ENCODE measurements around the gene MCRS1.

Gene MCRS1

GRCh38 chr12:49580572-49581535 lies 12.9 kb upstream of the MCRS1 start:
- peak; percentile 34 to 46 for DNase-seq

GRCh38 chr12:49578471-49579112 lies 10.7 kb upstream of the MCRS1 start:
- DNase-seq, result no peak

DNA sequence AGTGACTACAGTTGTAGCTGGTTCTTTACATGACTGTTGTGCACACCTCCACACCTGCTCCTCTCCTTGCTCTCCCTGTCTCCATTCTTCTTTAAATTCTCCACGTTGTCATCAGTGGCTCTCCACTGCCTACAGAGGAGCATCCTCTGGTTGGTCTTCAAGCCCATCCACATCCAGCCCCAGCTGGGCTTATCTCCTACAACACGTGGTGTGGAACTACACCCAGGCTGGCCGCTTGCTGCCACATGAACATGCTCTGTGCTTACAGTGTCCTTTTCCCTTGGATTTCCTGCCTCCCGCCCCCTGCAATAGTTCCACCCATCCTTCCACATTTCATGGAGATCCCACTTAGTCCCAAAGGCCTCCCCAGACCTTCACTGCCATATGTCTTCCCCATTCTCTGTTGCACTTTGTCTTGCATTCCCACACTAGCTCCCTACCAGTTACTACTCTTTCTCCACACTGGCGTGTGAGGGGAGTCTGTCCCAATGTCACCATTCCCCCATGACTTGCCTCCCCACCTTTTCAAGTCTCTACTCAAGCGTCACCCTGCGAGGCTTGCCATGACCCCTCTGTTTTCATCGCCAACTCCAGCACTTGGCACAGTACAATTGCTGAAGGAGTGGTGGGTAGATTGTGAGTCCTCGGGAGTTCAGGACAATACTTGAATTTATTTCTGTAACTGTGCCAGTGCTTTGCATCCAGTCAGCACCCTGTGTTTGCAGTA lies 9.8 kb upstream of the MCRS1 start:
- no peak for DNase-seq

GRCh38 chr12:49568442-49569162 lies 660 bp upstream of the MCRS1 start:
- DNase-seq, result no peak

DNA sequence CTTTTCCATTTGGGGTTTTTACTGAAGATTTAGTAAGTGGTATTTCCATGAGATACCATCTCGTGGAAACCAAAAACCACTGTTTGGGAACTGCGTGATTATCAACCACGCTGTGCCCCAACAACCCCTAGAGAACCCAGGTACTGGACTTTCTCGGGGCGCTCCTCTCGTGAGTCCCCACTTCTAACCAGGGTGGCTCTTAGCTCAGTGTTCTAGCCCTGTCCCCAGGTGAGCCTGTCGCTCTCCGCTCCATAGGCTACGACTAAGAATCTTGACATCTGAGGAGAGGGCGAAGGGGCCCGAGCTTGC lies 686 bp downstream of the MCRS1 start:
- DNase-seq, result no peak

GRCh38 chr12:49566361-49566760 lies 1.6 kb downstream of the MCRS1 start:
- no peak for DNase-seq

GRCh38 chr12:49565406-49566265 lies 2.3 kb downstream of the MCRS1 start:
- DNase-seq, result no peak

- no peak for DNase-seq
Measured at GRCh38 chr12:49564686-49565405, 3.1 kb downstream of the MCRS1 start.

DNA sequence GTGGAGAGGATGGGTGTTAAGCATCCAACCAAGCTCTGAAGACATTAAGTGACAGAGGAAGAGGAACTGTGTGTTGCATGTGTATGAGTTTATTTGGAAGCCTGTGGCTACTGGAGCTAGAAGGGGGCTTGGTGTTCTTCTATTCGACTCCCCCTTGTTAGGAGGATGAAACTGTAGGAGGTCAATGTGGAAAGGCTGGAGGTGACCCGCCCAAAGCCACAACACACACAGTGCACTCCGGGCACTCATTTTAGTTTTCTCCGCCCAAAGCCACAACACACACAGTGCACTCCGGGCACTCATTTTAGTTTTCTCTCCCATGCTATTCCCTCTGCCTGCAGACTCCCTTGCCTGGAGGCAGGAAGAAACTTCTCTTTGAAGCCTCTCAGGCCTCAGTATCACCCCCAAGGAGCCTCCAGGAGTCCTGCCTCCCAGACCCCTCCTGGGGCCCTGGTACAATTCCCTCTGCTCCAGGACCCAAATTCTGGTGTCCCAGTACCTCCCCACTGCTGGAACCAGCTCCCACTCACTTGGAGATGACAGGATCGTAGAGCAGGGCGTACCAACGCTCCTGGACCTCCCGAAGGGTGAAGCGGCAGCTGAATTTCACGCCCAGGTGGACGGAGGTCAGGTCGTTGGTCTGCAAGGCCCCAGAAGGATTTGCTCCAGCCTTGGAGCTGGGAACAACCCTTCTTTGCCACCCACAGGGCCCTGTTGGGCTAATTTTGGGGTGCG lies 3.8 kb downstream of the MCRS1 start:
- DNase-seq, result no peak

GRCh38 chr12:49562831-49563230 lies 5.1 kb downstream of the MCRS1 start:
- DNase-seq, result no peak

DNA sequence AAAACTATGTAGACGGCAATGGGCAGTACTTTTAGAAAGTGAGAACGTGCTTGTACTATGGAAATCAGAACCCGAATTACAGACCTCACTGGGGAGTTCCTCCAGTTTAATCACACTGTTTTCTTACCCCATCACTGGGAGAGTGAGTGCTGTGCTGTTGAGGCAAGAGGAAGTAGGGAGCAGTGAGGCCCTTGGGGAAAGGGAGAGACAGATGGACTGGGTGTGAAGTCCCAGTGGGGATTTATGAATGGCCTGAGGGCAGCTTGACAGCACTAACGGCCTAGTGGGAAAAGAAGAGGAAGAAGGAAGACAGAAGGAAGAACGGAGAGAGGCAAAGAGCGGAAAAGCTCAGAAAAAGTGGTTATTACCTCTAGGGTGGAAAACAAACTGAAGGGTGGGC lies 5.7 kb downstream of the MCRS1 start:
- no peak for DNase-seq

- no peak for DNase-seq
Measured at GRCh38 chr12:49560695-49561094, 7.2 kb downstream of the MCRS1 start.

GRCh38 chr12:49559011-49559675 lies 8.8 kb downstream of the MCRS1 start:
- DNase-seq, result no peak

- DNase-seq, result no peak
Measured at GRCh38 chr12:49558526-49558925, 9.4 kb downstream of the MCRS1 start.

DNA sequence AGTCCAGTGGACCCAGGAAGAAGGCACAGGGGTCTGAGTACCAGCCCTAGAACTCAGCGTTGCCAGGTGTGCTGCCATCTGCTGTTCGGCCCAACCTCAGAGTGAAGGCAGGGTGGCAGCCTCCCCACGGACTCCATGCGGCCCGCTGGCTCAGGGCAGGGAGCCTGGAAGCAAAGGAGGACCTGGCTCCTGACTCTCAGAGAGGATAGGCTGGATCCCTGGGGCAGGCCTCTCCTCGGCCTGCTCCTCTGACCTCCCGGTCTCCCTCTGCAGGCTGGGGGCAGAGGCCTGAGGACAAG lies 10.1 kb downstream of the MCRS1 start:
- no peak for DNase-seq

DNA sequence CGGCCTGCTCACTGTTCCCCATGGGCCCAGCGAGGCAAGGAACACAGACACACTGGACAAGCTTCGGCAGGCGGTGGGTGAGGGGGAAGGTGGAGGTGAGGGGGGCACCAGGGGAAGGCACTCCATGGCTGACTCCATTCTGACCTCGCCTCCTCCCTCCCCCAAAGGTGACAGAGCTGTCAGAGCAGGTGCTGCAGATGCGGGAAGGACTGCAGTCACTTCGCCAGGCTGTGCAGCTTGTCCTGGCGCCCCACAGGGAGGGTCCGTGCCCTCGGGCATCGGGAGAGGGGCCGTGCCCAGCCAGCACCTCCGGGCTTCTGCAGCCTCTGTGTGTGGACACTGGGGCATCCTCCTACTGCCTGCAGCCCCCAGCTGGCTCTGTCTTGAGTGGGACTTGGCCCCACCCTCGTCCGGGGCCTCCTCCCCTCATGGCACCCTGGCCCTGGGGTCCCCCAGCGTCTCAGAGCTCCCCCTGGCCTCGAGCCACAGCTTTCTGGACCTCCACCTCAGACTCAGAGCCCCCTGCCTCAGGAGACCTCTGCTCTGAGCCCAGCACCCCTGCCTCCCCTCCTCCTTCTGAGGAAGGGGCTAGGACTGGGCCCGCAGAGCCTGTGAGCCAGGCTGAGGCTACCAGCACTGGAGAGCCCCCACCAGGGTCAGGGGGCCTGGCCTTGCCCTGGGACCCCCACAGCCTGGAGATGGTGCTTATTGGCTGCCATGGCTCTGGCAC lies 10.6 kb downstream of the MCRS1 start:
- DNase-seq, result no peak

- no peak for DNase-seq
Measured at GRCh38 chr12:49556391-49557186, 11.4 kb downstream of the MCRS1 start.

DNA sequence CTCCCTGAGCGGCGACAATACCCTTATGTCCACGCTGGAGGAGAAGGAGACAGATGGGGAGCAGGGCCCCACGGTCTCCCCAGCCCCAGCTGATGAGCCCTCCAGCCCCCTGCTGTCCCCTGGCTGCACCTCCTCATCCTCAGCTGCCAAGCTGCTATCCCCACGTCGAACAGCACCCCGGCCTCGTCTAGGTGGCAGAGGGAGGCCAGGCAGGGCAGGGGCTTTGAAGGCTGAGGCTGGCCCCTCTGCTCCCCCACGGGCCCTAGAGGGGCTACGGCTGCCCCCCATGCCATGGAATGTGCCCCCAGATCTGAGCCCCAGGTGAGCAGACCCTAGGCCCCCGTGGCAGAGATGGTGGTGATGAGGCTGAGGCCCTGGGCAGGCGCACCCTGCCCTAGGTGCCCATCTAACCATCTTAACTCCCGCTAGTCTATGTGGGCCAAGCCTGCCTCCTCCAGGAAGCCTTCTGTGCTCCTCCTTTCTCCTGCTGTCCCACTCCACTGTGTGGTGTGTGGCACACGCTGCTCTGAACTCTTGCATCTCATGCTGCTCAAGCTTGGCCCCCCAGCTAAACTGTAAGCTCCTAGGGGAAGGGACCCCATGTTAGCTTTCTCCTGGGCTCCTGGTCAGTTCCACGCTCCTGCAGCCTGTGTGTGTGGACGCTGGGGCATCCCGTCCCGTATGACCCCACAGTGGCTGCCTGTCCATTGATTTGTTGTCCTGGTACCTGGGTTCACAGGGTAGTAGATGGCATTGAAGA lies 12.1 kb downstream of the MCRS1 start:
- DNase-seq, result no peak

Data from stimulated activated CD4-positive, alpha-beta T cell treated with anti-CD3 and anti-CD28 coated beads, Interleukin-4, amount 100 ng/mL, for 4 hours (primary cell).